GM06990 (cell line): ENCODE measurements around the gene PLA2G2F.
A peak's percentile ranks its signal among the peaks of the same experiment; 100 is the strongest.

ENCODE experiments used
- DNase-seq: peaks from one replicate; pipeline ENCODE4 v3.0.0-alpha.2; 2011; ENCODE audit not compliant: insufficient read length; ENCODE audit errors: extremely low read depth
- H3K27me3 ChIP-seq: replicated peaks from 2 replicates; pipeline ENCODE4 v1.6.0; 2011; ENCODE audit warnings: low read length; ENCODE audit not compliant: control insufficient read depth, insufficient read depth
- H3K36me3 ChIP-seq: 2 replicates; pipeline ENCODE4 v1.5.1; 2011; ENCODE audit warnings: low read length; ENCODE audit not compliant: control insufficient read depth, insufficient read depth
- H3K4me3 ChIP-seq: replicated peaks from 2 replicates; pipeline ENCODE4 v1.5.1; 2011; ENCODE audit warnings: low read depth, mild to moderate bottlenecking, control low read depth, low read length
- CTCF ChIP-seq: IDR thresholded peaks from 2 replicates; pipeline ENCODE4 v1.5.1; 2011; ENCODE audit warnings: low read length, control low read depth, mild to moderate bottlenecking, inconsistent platforms; ENCODE audit not compliant: insufficient read depth, poor library complexity, severe bottlenecking

PLA2G2F gene

GRCh38 chr1:20160034-20160433, 20.9 kb downstream of the PLA2G2F start:
- H3K27me3 ChIP-seq: no peaks in the 10 kb centered on the region
- H3K4me3 ChIP-seq: no peak overlapping the region
- no peak for TF ChIP-seq CTCF
- no peaks in the 10 kb centered on the region for H3K36me3 ChIP-seq
- no peak for DNase-seq

GRCh38 chr1:20164694-20165202, 25.6 kb downstream of the PLA2G2F start:
- H3K4me3 ChIP-seq: no peak overlapping the region
- no peak for TF ChIP-seq CTCF
- DNase-seq: no peak
- H3K27me3 ChIP-seq: no peaks in the 10 kb centered on the region
- no peaks in the 10 kb centered on the region for H3K36me3 ChIP-seq

GRCh38 chr1:20165522-20165951, 26.4 kb downstream of the PLA2G2F start:
- no peak for DNase-seq
- no peaks in the 10 kb centered on the region for H3K27me3 ChIP-seq
- H3K36me3 ChIP-seq: no peaks in the 10 kb centered on the region
- peak; percentile 51 for TF ChIP-seq CTCF
- no peak overlapping the region for H3K4me3 ChIP-seq

- DNase-seq: no peak
- Histone ChIP-seq H3K36me3 (no peaks in the 10 kb centered on the region), H3K4me3 (no peak overlapping the region), H3K27me3 (no peaks in the 10 kb centered on the region)
- TF ChIP-seq CTCF: no peak
Measured at GRCh38 chr1:20166051-20166450, 26.9 kb downstream of the PLA2G2F start.

GRCh38 chr1:20167126-20167525, 28.0 kb downstream of the PLA2G2F start:
- Histone ChIP-seq H3K4me3 (no peak overlapping the region), H3K36me3 (no peaks in the 10 kb centered on the region), H3K27me3 (no peaks in the 10 kb centered on the region)
- TF ChIP-seq CTCF: no peak
- no peak for DNase-seq
